ENCODE measurements around the gene CHPT1.

DNA sequence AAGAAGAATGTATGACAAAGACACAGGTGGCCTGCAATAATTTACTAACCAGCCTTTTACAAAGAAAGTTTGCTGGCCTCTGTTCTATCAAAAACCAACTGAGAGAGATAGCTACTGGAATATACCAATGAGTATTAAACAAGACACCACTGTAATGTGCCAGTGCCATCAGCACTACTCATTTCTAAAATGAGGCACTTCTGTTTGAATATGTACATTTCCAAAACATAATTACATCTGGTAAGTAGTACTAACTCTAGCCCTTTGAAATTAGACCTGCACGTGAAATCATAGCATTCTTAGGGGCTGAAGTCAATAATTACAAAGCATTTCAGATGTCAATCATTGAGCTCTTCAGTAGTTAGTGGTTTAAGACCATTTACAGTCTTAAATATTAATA lies 48.8 kb downstream of the CHPT1 start:
- TF ChIP-seq, protein P1, sequence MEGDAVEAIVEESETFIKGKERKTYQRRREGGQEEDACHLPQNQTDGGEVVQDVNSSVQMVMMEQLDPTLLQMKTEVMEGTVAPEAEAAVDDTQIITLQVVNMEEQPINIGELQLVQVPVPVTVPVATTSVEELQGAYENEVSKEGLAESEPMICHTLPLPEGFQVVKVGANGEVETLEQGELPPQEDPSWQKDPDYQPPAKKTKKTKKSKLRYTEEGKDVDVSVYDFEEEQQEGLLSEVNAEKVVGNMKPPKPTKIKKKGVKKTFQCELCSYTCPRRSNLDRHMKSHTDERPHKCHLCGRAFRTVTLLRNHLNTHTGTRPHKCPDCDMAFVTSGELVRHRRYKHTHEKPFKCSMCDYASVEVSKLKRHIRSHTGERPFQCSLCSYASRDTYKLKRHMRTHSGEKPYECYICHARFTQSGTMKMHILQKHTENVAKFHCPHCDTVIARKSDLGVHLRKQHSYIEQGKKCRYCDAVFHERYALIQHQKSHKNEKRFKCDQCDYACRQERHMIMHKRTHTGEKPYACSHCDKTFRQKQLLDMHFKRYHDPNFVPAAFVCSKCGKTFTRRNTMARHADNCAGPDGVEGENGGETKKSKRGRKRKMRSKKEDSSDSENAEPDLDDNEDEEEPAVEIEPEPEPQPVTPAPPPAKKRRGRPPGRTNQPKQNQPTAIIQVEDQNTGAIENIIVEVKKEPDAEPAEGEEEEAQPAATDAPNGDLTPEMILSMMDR (IDR thresholded peaks at IDR 0.05 in 4 of 5, conservative IDR thresholded peaks at IDR 0.05 in 1 of 5), result no peak
- no peak for TF ChIP-seq POLR2A (IDR thresholded peaks at IDR 0.05)

Measured in gastrocnemius medialis (tissue), 4 donors.